GM18508 (cell line): ENCODE results near the gene SH3TC1.

Experiments used
- ATAC-seq: cut with Tn5 transposase; IDR thresholded peaks from one replicate; pipeline ENCODE4 v1.9.1; 2021; ENCODE audit warnings: moderate number of reproducible peaks; ENCODE audit not compliant: insufficient read depth, unreplicated experiment

The SH3TC1 gene

DNA sequence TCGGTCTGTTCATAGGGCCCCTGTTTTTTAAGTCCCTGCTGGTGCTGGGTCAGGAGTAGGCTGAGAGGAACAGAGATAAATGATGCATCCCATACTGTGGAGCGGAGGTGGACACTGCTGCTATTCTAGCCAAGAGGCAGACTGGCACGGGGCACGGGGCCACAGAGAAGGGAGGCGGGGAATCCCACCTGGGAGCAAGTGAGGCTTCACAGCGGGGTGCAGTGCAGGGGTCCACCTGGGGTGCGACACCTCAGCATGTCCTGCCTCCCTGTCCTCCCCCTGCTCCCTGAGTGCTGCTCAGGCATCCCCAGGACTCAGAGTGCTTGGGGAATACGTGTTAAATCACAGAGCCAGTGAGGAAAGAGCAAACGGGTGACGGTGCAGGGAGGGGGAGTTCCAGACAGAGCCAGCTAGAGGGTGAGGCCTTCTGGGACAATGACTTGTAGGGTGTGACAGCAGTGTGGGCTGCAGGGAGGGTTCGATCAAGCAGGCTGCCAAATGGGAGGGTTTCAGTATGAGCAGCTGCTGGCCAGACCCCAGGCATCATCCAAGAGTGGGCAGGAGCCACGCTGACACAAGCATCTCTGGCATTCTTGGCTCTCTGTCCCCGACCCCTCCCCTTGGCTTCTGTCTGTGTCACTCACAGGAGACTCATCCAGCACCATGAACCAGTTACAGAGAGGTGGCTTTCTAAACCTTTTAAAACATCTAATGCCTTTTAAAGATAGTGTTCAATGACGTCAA, 56.8 kb downstream of the SH3TC1 start:
- no peak for ATAC-seq

DNA sequence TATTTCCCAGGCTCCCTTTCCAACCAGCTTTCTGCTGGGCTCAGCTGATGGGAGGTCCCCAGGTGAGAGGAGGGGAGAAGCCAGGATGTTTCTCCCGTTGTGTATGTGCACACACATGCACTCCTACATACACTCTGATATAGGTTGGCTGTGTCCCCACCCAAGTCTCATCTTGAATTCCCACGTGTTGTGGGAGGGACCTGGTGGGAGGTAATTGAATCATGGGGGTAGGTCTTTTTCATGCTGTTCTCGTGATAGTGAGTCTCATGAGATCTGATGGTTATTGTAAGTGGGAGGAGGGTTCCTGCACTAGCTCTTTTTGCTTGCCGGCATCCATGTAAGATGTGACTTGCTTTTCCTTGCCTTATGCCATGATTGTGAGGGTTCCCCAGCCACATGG, 58.8 kb downstream of the SH3TC1 start:
- ATAC-seq, result no peak

- ATAC-seq, result no peak
Measured at GRCh38 chr4:8258552-8259212, 59.6 kb downstream of the SH3TC1 start.

- no peak for ATAC-seq
Measured at GRCh38 chr4:8259743-8260430, 60.8 kb downstream of the SH3TC1 start.

DNA sequence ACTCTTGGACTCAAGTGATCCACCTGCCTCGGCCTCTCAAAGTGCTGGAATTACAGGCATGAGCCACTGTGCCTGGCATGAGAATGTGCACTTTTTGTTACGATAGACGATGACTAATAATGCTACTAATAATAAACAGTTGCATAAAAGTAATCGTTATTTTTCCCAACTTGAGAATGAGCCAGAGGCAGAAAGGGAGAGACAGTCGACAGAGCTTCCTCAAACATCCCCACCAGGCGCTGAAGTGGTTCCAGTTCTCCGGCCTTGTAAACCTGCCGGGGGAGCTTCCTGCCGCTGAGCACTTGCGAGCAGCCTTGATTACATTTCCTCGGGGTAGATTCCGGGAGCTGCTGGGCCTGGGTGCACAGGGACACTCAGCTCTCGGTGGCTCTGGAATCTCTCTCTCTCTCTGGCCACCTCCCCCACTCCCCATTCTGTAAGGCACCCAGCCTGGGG, 61.6 kb downstream of the SH3TC1 start:
- ATAC-seq, result no peak

DNA sequence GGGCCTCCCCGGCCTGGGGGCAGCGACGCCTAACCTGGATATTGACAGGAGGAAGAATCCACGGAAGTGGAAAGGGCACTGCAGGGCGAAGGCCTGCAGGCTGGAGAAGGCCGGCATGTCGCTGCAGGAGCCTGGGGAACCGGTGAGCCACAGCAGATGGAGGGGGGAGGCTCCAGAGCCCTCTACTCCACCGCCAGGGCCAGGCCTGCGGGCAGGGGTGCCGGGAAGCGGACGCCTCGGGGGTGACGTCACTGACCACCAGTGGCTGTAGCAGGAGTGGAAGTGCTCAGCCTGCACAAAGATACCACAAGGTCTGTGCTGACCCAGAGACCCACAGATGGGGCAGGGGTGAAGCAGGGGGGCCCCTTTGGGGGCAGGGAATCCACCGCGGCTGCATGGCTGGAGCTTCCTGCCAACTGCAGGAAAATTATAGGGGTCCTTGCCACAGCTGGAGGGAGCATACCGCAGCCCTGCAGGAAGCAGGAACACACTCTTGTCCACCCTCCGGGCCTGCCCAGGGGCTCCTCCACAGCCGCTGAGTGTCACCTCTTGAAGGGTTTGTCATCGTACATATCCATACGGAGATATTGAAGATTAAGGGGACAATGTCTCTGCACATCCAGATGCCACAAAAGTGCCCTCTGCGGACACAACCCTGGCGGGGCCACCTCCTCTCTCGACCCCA, 62.9 kb downstream of the SH3TC1 start:
- no peak for ATAC-seq

DNA sequence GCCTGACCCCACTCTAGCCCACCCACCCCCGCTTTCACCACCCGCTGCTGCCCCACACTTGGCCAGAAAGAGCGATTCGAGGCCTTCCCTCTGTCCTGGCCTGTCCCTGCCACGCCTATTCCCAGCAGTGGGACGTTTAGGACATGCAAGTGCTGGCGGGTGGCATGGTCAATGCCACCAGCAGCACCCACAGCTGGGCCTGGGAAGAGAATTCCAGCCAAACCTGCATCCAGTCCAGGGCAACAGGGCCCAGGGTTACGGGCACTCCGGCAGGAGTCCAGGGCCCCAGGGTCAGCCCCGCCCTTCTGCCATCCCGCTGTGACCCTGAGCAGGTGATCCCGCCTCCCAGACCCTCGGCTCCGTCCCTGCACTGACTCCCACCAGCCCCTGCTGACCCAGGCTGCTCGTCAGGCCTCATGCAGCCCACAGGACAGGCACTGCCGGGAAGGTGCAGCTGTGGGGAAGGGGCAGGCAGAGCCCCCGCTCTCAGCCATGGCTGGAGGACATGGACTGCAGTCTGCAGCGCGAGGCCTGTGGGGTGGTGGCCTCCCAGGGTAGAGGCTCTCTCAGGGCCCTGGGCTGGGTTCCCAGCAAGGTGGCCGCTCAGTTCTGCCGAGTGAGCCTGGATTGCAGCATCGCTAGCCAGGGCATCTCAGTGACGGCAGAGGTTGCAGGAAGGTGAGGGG, 63.7 kb downstream of the SH3TC1 start:
- no peak for ATAC-seq

GRCh38 chr4:8263397-8263796, 64.3 kb downstream of the SH3TC1 start:
- ATAC-seq, result no peak

DNA sequence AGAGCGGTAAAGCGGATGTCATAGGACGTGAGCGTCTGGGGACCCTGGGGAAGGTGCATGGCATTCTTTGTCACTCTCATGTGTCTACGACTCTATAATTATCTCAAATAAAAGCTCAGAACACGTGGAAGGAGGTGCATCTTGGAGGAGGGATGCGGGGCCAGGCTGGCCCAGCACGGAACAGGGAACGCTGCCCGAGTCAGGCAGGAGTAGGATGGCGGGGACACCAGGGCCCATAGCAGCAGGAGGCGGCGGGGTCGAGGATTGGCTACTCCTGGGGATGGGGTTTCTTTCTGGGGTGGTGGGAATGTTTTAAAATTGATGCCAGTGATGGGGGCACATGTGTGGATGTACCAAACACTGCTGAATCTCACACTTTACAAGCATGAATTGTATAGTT, 65.0 kb downstream of the SH3TC1 start:
- no peak for ATAC-seq

GRCh38 chr4:8265171-8265929, 66.3 kb downstream of the SH3TC1 start:
- ATAC-seq, result no peak

DNA sequence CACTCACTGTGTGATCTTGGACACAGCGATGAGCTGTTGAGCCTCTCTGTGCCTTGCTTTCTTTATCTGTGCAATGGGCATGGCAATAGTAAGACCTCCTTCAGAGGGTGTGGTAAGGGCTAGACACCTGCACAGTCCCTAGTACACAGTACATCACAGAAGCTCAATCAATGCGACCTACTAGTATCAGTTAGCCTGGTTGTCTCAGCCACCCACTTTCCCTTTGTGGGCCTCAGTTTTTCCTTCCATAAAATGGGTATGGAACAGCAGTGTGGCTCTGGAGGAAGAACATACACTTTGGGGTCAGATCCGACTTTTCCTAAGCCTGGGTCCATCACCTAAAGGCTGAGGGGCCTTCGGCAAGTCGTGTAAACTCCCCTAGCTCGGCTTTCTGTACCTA, 67.0 kb downstream of the SH3TC1 start:
- ATAC-seq, result no peak

- ATAC-seq, result no peak
Measured at GRCh38 chr4:8266508-8266907, 67.4 kb downstream of the SH3TC1 start.

- ATAC-seq, result no peak
Measured at GRCh38 chr4:8267077-8267476, 68.0 kb downstream of the SH3TC1 start.

GRCh38 chr4:8268211-8268610, 69.1 kb downstream of the SH3TC1 start:
- ATAC-seq, result no peak

GRCh38 chr4:8268901-8269534, 69.9 kb downstream of the SH3TC1 start:
- no peak for ATAC-seq

GRCh38 chr4:8269535-8270417, 70.7 kb downstream of the SH3TC1 start, which contains the start of gene HTRA3:
HTRA3 (plus strand) TSS chr4:8269754; CDS start chr4:8269969, 215 bp downstream.
- no peak for ATAC-seq

DNA sequence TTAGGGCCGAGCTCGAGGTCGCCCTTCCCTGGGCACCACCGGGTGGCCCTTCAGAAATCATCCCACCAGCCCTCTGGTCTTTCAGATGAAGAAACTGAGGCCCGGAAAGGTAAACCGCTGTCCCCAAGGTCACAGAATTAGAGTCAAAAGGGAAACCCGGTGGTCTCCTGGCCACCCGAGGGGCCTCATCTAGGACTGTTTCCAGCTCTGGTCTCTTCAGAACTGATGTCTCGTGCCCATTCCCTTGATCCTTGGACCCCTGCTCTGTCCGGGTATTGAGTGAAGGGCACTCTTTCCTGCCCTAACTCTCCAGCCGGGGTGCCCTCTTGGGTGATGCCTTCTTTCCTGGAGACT, 71.3 kb downstream of the SH3TC1 start:
- ATAC-seq, result no peak
